Osteocyte (in vitro differentiated cells): Measurements from ENCODE around the gene ITM2C. TPM values are rescaled to one million over a fixed set of nuclear protein-coding genes. Genes with fewer than 3 reads are reported as not detected.
A peak's percentile ranks its signal among the peaks of the same experiment; 100 is the strongest.

Experiments
- DNase-seq: peaks from one replicate; pipeline ENCODE4 v3.0.0; 2021; ENCODE audit warnings: mixed read lengths; ENCODE audit not compliant: unreplicated experiment; ENCODE audit errors: extremely low spot score
- H3K27ac Mint-ChIP-seq: one replicate; pipeline ENCODE4 v1.8.0; 2021; ENCODE audit warnings: mild to moderate bottlenecking, mixed read lengths; ENCODE audit not compliant: unreplicated experiment
- H3K27me3 Mint-ChIP-seq: one replicate; pipeline ENCODE4 v1.8.0; 2021; ENCODE audit warnings: mixed read lengths; ENCODE audit not compliant: unreplicated experiment
- H3K36me3 Mint-ChIP-seq: one replicate; pipeline ENCODE4 v1.8.0; 2021; ENCODE audit warnings: mixed read lengths; ENCODE audit not compliant: unreplicated experiment
- H3K4me1 Mint-ChIP-seq: one replicate; pipeline ENCODE4 v1.8.0; 2021; ENCODE audit warnings: mixed read lengths; ENCODE audit not compliant: unreplicated experiment
- H3K4me3 Mint-ChIP-seq: one replicate; pipeline ENCODE4 v1.8.0; 2021; ENCODE audit warnings: mild to moderate bottlenecking, moderate library complexity, mixed read lengths; ENCODE audit not compliant: unreplicated experiment
- H3K9me3 Mint-ChIP-seq: one replicate; pipeline ENCODE4 v1.8.0; 2021; ENCODE audit warnings: mixed read lengths; ENCODE audit not compliant: unreplicated experiment
- CTCF ChIP-seq: fragments of 200-600 bp; sonication (generic); IDR thresholded peaks from 2 replicates; pipeline ENCODE4 v1.5.0; 2021; ENCODE audit warnings: antibody characterized with exemption, mild to moderate bottlenecking, moderate library complexity
- total RNA-seq: library from RNA; stranded (reverse); gene quantifications from 2 replicates; pipeline ENCODE4 v1.2.1, GENCODE V29; 2021

The ITM2C gene
- total RNA-seq, 1 donor from 2014 or later = 503 TPM

GRCh38 chr2:230840301-230840700 is 24.4 kb upstream of the ITM2C start:
- Mint-ChIP-seq H3K4me3 (no peak overlapping the region), H3K36me3 (no peaks in the 10 kb centered on the region), H3K27ac (no peak overlapping the region), H3K4me1 (no peaks in the 10 kb centered on the region), H3K27me3 (peaks cover 34% of the 10 kb centered on the region), H3K9me3 (peaks cover 5% of the 10 kb centered on the region)
- DNase-seq = no peak
- TF ChIP-seq CTCF = no peak

GRCh38 chr2:230842473-230842872 is 22.3 kb upstream of the ITM2C start:
- Mint-ChIP-seq H3K36me3 (no peaks in the 10 kb centered on the region), H3K9me3 (peaks cover 5% of the 10 kb centered on the region), H3K4me3 (no peak overlapping the region), H3K4me1 (no peaks in the 10 kb centered on the region), H3K27me3 (peaks cover 39% of the 10 kb centered on the region), H3K27ac (no peak overlapping the region)
- DNase-seq = peak; percentile 25
- TF ChIP-seq CTCF = no peak

- Mint-ChIP-seq H3K4me3 (no peak overlapping the region), H3K36me3 (no peaks in the 10 kb centered on the region), H3K27me3 (peaks cover 37% of the 10 kb centered on the region), H3K27ac (no peak overlapping the region), H3K9me3 (peaks cover 5% of the 10 kb centered on the region), H3K4me1 (peaks cover 5% of the 10 kb centered on the region)
- TF ChIP-seq CTCF = no peak
- DNase-seq = no peak
These were observed 21.6 kb upstream of the ITM2C start for GRCh38 chr2:230843132-230843531.

GRCh38 chr2:230846360-230846759 is 18.4 kb upstream of the ITM2C start:
- Mint-ChIP-seq H3K4me1 (peaks cover 6% of the 10 kb centered on the region), H3K27ac (no peak overlapping the region), H3K27me3 (peaks cover 40% of the 10 kb centered on the region), H3K36me3 (peaks cover 2% of the 10 kb centered on the region), H3K4me3 (no peak overlapping the region), H3K9me3 (no peaks in the 10 kb centered on the region)
- TF ChIP-seq CTCF = no peak
- DNase-seq = no peak

- Mint-ChIP-seq H3K36me3 (peaks cover 2% of the 10 kb centered on the region), H3K27ac (no peak overlapping the region), H3K9me3 (no peaks in the 10 kb centered on the region), H3K27me3 (peaks cover 45% of the 10 kb centered on the region), H3K4me1 (peaks cover 6% of the 10 kb centered on the region), H3K4me3 (peak overlapping the region; percentile 30)
- DNase-seq = peak; percentile 95
- TF ChIP-seq CTCF = peak; percentile 99
These were observed 16.8 kb upstream of the ITM2C start for GRCh38 chr2:230847883-230848388.
